B cell (primary cell): Measurements from ENCODE around the gene SLC44A2. TPM values are rescaled to one million over a fixed set of nuclear protein-coding genes. Genes with fewer than 3 reads are reported as not detected.
A peak's percentile ranks its signal among the peaks of the same experiment; 100 is the strongest.

Experiments
- ATAC-seq: fragments of 200-7000 bp; cut with Tn5 transposase; one replicate; pipeline ENCODE4 v1.10.0; 2021; ENCODE audit warnings: low read depth, mild to moderate bottlenecking, moderate number of reproducible peaks, moderate library complexity
- CTCF ChIA-PET: fragments of 350-600 bp; sonication (Branson Sonifier 250); formaldehyde crosslinking; loops from one replicate; lab custom pipeline; 2021; ENCODE audit warnings: antibody characterized with exemption, inconsistent platforms; lab: Charles Lee
- POLR2A ChIA-PET: fragments of 350-600 bp; sonication (Branson Sonifier 250); formaldehyde crosslinking; loops from one replicate; lab custom pipeline; 2021; ENCODE audit warnings: antibody characterized with exemption; lab: Charles Lee
- DNase-seq: peaks from one replicate; pipeline ENCODE4 v3.0.0; 2013
- H2AFZ ChIP-seq: 2 replicates; pipeline ENCODE4 v1.6.1; 2012; ENCODE audit warnings: mild to moderate bottlenecking, low read depth, low read length; ENCODE audit not compliant: insufficient read depth, poor library complexity, severe bottlenecking
- H3K27ac ChIP-seq, 2 donors: 1 replicate in 1 of 2; 2 replicates in 1 of 2; pipeline ENCODE4 v1.5.1; 2012 to 2013; ENCODE audit warnings: low read length in 2 of 2, mild to moderate bottlenecking in 2 of 2, moderate library complexity in 1 of 2
- H3K27me3 ChIP-seq, 4 experiments: fragments of 200-600 bp in 1 of 4; sonication (generic) in 1 of 4; replicated peaks in 1 of 4; 1 replicate in 2 of 4; 2 replicates in 2 of 4; pipeline versions ENCODE4 v1.6.1 to v1.7.0; 2013 to 2016; ENCODE audit warnings: low read length in 3 of 4, mild to moderate bottlenecking in 2 of 4, mixed read lengths in 1 of 4, moderate library complexity in 1 of 4; ENCODE audit not compliant: insufficient read depth in 4 of 4, control insufficient read depth in 3 of 4; ENCODE audit errors: control extremely low read depth in 1 of 4
- H3K36me3 ChIP-seq, 2 experiments: replicated peaks in 1 of 2; 1 replicate in 1 of 2; 2 replicates in 1 of 2; pipeline versions ENCODE4 v1.6.1 to v1.7.1; 2013; ENCODE audit warnings: low read length in 1 of 2; ENCODE audit not compliant: insufficient read depth in 2 of 2, control insufficient read depth in 1 of 2; ENCODE audit errors: control extremely low read depth in 1 of 2, extremely low read depth in 1 of 2
- H3K4me1 ChIP-seq, 2 donors: fragments of 200-600 bp in 1 of 2; sonication (generic) in 1 of 2; 1 replicate in 1 of 2; 2 replicates in 1 of 2; pipeline versions ENCODE4 v1.5.1 to v1.6.1; 2013 to 2017; ENCODE audit warnings: low read length in 2 of 2; ENCODE audit not compliant: control insufficient read depth in 2 of 2, insufficient read depth in 2 of 2
- H3K4me2 ChIP-seq: replicated peaks from 2 replicates; pipeline ENCODE3; 2012; ENCODE audit warnings: mild to moderate bottlenecking, low read depth, low read length; ENCODE audit not compliant: poor library complexity, severe bottlenecking
- H3K4me3 ChIP-seq, 5 experiments: fragments of 200-600 bp in 1 of 5; sonication (generic) in 1 of 5; 1 replicate in 3 of 5; 2 replicates in 2 of 5; pipeline versions ENCODE4 v1.5.1 to v1.7.0; 2011 to 2016; ENCODE audit warnings: low read length in 4 of 5, mild to moderate bottlenecking in 4 of 5, low read depth in 2 of 5, control low read depth in 1 of 5, moderate library complexity in 1 of 5; ENCODE audit not compliant: insufficient read depth in 1 of 5; ENCODE audit errors: control extremely low read depth in 1 of 5, extremely low read depth in 1 of 5
- H3K79me2 ChIP-seq: fragments of 200-600 bp; sonication (generic); one replicate; pipeline ENCODE4 v1.6.0; 2016; ENCODE audit warnings: low read length; ENCODE audit not compliant: control insufficient read depth, insufficient read depth
- H3K9ac ChIP-seq: fragments of 200-600 bp; sonication (generic); 2 replicates; pipeline ENCODE4 v1.6.1; 2017; ENCODE audit warnings: mild to moderate bottlenecking, low read length, moderate library complexity
- H3K9me3 ChIP-seq, 3 donors: one replicate each; pipeline versions ENCODE4 v1.6.1 to v1.7.1; 2013; ENCODE audit warnings: low read length in 2 of 3; ENCODE audit not compliant: control insufficient read depth in 2 of 3, insufficient read depth in 1 of 3; ENCODE audit errors: control extremely low read depth in 1 of 3
- H4K20me1 ChIP-seq: 2 replicates; pipeline ENCODE4 v1.6.0; 2012; ENCODE audit warnings: mild to moderate bottlenecking, low read length; ENCODE audit not compliant: insufficient read depth, control insufficient read depth, poor library complexity, severe bottlenecking
- H3K27ac Mint-ChIP-seq: one replicate; pipeline ENCODE4 v1.8.0; 2021; ENCODE audit warnings: mixed read lengths
- H3K27me3 Mint-ChIP-seq: one replicate; pipeline ENCODE4 v1.8.0; 2021; ENCODE audit warnings: mixed read lengths
- H3K4me1 Mint-ChIP-seq: one replicate; pipeline ENCODE4 v1.8.0; 2021; ENCODE audit warnings: mixed read lengths
- H3K4me3 Mint-ChIP-seq: one replicate; pipeline ENCODE4 v1.8.0; 2021; ENCODE audit warnings: mixed read lengths
- H3K9me3 Mint-ChIP-seq: one replicate; pipeline ENCODE4 v1.8.0; 2022; ENCODE audit warnings: mixed read lengths; ENCODE audit not compliant: insufficient read depth
- CTCF ChIP-seq: fragments of 200-600 bp; IDR thresholded peaks from one replicate; pipeline ENCODE4 v1.8.0; 2022; ENCODE audit warnings: antibody characterized with exemption, mild to moderate bottlenecking
- EZH2 ChIP-seq: IDR thresholded peaks from 2 replicates; pipeline ENCODE4 v1.6.1; 2012; ENCODE audit warnings: borderline replicate concordance, low read depth, mild to moderate bottlenecking, moderate library complexity, low read length; ENCODE audit not compliant: insufficient read depth, poor library complexity, severe bottlenecking
- WGBS: methylation state at CpG from one replicate; pipeline ENCODE4 v1.1.5; 2013; ENCODE audit warnings: missing lambda C conversion rate; ENCODE audit not compliant: insufficient coverage; 5-methylcytosine and 5-hydroxymethylcytosine counted together
- intact Hi-C: fragments of 100-400 bp; cut with micrococcal nuclease; formaldehyde crosslinking; loops from one replicate; pipeline ENCODE4 v1.10.0; 2022
- polyA plus RNA-seq: library from polyadenylated mRNA; depleted of rRNA; stranded (reverse); fragments of >200 nt; gene quantifications from 2 replicates; pipeline ENCODE4 v1.2.3, GENCODE V29; 2012
- total RNA-seq, 2 donors: library from RNA; stranded (reverse); fragments of 120-200 nt in 1 of 2; gene quantifications; 1 replicate in 1 of 2; 2 replicates in 1 of 2; pipeline versions ENCODE4 v1.2.3 to v1.2.4, GENCODE V29; 2013 to 2022

The SLC44A2 gene
- total and polyA plus RNA-seq, 2 donors (not counting 1 experiment from before 2014, with no cell fraction given), result 245 to 369 TPM

- H3K4me3 Mint-ChIP-seq, result no peak overlapping the region
- H3K27me3 Mint-ChIP-seq, result no peaks in the 10 kb centered on the region
- ATAC-seq (no peak), DNase-seq (no peak)
- no peak overlapping the region for H3K27ac ChIP-seq
- H2AFZ ChIP-seq, result no peak overlapping the region
- no peak overlapping the region for H3K9ac ChIP-seq
- H3K4me1 Mint-ChIP-seq, result peaks cover 46% of the 10 kb centered on the region
- WGBS, result 66% methylated on average over 4 of the region's 6 CpGs
- H3K27ac Mint-ChIP-seq, result peak overlapping the region; percentile 61
- TF ChIP-seq CTCF, result no peak
- TF ChIP-seq EZH2, result no peak
- POLR2A ChIA-PET, result no interaction called here
- CTCF ChIA-PET, result interaction anchor here (1.5 kb wide), 1 partner anchor 87 kb away, joined by 6 read pairs; no protein-coding TSS in a partner anchor
- H3K4me1 ChIP-seq, result peaks cover 12 to 38% of the 10 kb centered on the region in 2 donors
- no peaks in the 10 kb centered on the region for H3K9me3 ChIP-seq
- intact Hi-C loops, result no loop called here
- H3K4me2 ChIP-seq, result no peak overlapping the region
- H3K27me3 ChIP-seq, result no peaks in the 10 kb centered on the region
- peaks cover 95% of the 10 kb centered on the region for H4K20me1 ChIP-seq
- peaks cover 10 to 27% of the 10 kb centered on the region in 2 experiments for H3K36me3 ChIP-seq
- peaks cover 99% of the 10 kb centered on the region for H3K79me2 ChIP-seq
- no peak overlapping the region for H3K4me3 ChIP-seq
- H3K9me3 Mint-ChIP-seq, result no peaks in the 10 kb centered on the region
These were observed 42.5 kb downstream of the SLC44A2 start for GRCh38 chr19:10667867-10668266.

GRCh38 chr19:10669246-10669645 lies 43.9 kb downstream of the SLC44A2 start:
- ChIA-PET POLR2A (no interaction called here), CTCF (no interaction called here)
- H3K4me3 ChIP-seq, result no peak overlapping the region
- H3K79me2 ChIP-seq, result peaks cover 99% of the 10 kb centered on the region
- DNase-seq (no peak), ATAC-seq (no peak)
- H3K9ac ChIP-seq, result no peak overlapping the region
- no peak overlapping the region for H3K27ac ChIP-seq
- H3K4me1 ChIP-seq, result peaks cover 9 to 26% of the 10 kb centered on the region in 2 donors
- TF ChIP-seq EZH2 (no peak), CTCF (no peak)
- Mint-ChIP-seq H3K4me1 (peaks cover 39% of the 10 kb centered on the region), H3K27me3 (no peaks in the 10 kb centered on the region), H3K9me3 (no peaks in the 10 kb centered on the region), H3K27ac (peak overlapping the region; percentile 66), H3K4me3 (no peak overlapping the region)
- H3K27me3 ChIP-seq, result no peaks in the 10 kb centered on the region
- peaks cover 95% of the 10 kb centered on the region for H4K20me1 ChIP-seq
- no peak overlapping the region for H2AFZ ChIP-seq
- H3K36me3 ChIP-seq, result peaks cover 10 to 36% of the 10 kb centered on the region in 2 experiments
- H3K9me3 ChIP-seq, result no peaks in the 10 kb centered on the region
- WGBS, result 93% methylated on average over 6 of the region's 6 CpGs
- intact Hi-C loops, result no loop called here
- H3K4me2 ChIP-seq, result no peak overlapping the region
